HG03558 (cell line): ENCODE measurements around the gene IL24.
A peak's percentile ranks its signal among the peaks of the same experiment; 100 is the strongest.

Source experiments
- ATAC-seq: cut with Tn5 transposase; IDR thresholded peaks from one replicate; pipeline ENCODE4 v1.9.1; 2021; ENCODE audit warnings: moderate number of reproducible peaks; ENCODE audit not compliant: unreplicated experiment; ENCODE audit errors: extremely low read depth

The IL24 gene

DNA sequence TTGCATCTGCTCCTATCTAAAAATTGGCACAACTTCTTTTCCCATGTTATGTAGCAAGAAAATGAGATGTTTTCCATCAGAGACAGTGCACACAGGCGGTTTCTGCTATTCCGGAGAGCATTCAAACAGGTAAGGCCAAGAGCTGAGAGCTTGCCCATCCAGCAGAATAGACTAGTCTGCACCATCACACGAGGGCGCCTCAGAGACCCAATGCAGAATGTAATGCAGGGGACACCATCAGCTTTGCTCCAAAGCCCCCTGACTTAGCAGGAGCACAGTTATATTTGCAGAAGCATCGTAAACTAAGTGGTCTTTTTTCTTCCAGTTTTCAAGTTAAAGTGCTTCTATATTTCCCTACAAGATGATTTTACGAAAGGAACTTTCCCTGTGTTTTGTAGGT is 4.7 kb downstream of the IL24 start:
- no peak for ATAC-seq

DNA sequence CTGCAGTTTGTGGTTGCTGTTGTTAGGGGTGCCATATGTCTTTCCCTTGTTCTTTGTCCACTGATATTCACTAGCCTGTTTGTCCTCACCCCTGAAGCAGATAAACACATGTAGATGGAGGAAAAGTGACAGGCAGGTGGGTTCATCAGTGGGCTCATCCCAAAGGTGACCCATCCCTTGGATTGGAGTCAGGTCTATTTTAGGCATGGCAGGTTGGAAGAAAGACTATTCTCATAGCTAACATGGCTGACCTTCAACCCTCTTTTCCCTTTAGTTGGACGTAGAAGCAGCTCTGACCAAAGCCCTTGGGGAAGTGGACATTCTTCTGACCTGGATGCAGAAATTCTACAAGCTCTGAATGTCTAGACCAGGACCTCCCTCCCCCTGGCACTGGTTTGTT is 5.5 kb downstream of the IL24 start:
- ATAC-seq: no peak

DNA sequence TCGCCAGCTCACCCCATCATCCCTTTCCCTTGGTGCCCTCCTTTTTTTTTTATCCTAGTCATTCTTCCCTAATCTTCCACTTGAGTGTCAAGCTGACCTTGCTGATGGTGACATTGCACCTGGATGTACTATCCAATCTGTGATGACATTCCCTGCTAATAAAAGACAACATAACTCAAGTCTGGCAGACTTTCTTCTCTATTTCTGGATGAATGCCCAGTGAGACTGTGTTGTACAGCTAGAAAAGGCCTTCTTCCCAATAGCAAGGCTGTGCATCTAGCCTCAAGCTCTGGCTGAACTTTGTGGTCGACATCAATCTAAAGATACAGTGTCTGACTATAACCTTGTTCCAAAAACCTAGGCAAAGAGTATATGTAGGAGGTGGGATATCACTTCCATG is 6.4 kb downstream of the IL24 start:
- no peak for ATAC-seq

DNA sequence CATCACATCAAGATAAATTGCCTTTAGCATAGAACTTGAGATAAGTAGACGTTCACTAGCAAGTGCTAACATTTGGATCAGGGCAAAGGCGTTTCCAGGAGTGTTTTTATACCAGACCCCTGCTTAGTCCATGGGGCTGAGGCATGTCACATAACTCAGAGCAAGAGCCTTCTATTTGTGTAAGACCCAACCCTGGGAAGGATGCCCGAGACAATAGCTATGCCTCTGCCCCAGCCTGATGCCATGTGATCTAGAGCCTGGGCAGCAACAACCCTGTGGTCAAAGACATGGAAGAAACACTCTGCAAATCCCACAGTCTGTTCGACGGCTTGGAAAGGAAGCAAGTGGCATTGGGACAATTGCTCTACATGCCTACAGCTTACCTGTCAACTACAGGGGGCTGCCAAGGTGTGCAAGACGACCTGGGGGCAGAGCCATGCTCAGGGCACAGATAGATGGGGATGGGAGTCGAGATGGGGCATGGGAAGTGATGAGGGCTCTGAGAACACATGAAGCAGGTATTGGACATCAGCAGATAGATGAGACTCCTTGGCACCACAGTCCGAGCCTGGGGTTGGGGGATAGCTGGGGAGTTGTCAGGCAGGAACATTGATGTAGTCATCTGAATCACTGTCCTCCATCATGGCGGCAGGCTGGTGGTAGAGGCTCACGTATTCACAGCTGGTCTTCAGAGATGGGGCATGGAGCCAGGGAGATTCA is 7.3 kb downstream of the IL24 start:
- ATAC-seq: no peak

DNA sequence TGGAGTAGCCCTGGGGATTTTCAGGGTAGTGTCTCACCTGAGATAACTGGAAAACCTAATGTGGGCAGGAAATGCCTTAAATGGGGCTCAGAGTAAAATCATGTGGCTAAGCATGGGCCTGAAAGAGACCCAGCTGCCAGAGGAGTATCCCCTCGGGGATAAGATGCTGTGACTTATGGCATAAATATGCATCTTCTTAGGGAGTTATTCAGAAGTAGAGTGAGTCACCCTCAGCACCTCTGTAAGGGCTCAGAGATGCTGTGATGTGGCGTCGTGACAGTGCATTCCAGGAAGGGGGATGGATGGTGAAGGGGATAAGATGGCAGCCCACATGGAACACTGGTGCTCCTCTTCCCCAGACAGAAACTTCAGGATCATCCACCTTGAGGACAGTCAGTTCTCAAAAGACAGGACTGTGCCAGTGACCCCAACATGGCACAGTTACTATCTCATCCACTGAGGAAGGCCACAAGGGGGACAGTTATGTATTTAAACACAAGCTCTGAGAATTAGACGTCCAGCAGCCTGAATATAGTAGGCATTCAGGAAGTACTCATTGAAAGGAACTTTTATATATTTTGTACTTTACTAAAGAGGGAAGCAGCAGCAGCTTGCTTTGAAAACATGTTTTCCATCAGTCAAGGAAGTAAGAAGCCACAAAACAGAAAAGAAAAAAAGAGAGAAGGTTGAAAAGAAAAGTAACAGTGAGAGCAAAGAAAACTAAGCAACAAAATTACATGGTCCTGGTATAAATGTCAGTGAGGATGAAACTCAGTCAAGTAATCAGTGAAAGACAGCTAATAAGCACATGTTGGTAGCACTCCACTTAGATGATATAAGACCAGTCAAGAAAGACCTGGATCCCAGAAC is 8.3 kb downstream of the IL24 start:
- peak; percentile 39 for ATAC-seq

DNA sequence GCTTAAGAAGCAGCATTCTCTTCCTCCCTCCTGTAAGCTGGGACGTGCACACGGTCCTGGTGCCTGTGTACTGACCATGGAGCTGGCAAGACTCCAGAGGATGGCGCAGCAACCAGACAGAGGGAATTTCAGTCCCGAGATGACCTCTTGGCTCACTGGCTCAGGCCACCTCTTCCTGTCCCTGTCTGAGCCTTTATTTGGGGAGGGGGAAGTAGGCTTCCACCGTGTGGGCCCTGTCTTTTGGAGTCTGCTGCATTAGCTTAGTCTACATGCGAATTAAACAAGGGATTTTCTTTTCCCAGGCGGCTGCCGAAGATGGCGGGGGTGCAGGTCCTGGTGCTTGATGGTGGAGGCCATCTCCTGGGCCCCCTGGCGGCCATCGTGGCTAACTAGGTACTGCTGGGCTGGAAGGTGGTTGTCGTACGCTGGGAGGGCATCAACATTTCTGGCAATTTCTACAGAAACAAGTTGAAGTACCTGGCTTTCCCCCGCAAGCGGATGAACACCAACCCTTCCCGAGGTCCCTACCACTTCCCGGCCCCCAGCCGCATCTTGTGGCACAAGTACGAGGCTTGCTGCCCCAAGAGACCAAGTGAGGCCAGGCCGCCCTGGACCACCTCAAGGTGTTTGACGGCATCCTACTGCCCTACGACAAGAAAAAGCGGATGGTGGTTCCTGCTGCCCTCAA is 10.2 kb downstream of the IL24 start:
- no peak for ATAC-seq

DNA sequence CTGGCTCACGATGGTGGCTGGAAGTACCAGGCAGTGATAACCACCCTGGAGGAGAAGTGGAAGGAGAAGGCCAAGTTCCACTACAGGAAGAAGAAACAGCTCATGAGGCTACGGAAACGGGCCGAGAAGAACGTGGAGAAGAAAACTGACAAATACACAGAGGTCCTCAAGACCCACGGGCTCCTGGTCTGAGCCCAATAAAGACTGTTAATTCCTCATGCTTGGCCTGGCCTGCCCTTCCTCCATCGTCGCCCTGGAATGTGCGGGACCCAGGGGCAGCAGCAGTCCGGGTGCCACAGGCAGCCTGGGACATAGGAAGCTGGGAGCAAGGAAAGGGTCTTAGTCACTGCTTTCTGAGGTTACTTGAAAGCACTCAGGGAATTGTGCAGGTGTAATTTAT is 10.8 kb downstream of the IL24 start:
- ATAC-seq: no peak

DNA sequence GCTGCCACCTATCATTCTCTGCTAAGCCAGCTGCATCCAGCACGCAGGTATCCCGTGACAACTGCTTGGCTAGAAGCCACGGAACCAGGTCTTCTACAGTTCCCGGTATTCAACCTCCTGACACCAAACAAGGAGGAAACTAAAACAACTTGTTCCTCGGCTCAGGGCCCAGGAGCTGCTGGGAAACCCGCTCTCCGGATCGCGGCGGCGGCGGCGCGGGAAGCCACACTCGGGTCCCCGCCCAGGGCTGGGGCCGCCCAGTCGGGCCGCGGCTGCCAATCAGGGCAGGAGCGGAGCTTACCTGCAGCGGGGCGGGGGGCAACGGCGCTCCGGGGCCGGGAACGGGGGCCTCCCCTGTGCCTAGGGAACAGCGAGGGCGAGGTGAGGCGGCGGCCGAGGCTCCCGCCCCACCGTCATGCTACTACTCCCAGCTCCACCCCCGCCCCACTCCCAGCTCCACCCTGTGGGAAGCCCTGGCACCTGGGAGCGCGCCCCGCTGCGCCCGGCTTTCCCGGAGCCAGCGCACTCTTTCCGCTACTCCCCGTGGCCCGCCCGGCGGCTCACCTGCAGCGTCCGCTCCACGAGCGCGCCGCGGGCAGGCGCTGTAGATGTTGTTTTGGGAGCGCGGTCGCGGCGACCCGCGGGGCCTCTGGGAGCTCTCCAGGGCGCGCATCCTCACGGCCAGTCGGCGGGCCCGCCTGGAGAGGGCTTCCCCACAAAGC is 12.1 kb downstream of the IL24 start:
- no peak for ATAC-seq

DNA sequence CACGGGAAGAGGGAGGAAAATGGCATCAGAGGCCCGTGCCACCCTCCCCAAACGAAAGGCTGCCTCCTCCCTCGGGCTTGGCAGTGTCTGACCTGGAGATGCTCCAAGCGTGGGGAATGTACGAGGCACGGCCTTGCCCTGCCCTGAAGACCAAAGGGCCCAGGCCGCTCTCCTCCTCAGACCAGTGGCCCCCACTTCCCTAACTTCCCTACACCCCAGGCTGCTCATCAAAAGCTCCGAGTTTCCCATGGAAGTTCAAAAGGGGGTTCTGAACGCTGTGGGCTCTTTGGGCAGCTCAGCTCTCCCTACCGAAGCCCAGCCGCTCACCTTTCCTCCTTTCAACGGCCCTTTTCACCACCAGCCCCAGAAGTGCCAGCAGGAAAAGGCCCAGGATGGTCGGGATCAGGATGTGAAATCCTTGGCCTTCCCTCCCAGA is 12.7 kb downstream of the IL24 start:
- ATAC-seq: no peak

DNA sequence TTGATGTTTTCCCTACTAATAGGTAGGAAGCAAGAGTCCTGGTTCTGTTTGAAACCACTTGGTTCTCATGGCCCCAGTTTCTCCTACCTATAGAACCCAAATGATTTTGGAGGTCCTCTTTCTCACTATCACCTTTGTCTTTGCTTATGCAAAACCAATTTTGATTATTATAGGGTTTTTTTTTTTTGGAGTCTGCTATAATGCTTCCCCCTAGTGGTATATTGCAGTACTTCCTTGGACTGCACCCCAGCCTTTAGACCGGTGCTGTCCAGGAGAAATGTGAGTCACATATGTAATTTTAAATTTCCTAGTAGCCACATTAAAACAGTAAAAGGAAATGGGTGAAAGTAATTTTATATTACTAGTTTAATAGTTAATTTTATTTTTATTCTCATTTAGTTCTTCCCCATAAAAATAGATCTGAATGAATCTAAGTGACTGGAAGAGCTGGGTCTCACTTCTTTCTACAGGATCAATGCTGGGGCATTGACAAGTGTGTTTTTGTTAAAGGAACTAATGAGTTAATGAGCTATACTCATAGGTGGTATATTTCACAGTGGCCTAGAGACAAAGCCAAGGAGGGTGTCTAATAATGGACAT is 13.9 kb downstream of the IL24 start:
- ATAC-seq: no peak

DNA sequence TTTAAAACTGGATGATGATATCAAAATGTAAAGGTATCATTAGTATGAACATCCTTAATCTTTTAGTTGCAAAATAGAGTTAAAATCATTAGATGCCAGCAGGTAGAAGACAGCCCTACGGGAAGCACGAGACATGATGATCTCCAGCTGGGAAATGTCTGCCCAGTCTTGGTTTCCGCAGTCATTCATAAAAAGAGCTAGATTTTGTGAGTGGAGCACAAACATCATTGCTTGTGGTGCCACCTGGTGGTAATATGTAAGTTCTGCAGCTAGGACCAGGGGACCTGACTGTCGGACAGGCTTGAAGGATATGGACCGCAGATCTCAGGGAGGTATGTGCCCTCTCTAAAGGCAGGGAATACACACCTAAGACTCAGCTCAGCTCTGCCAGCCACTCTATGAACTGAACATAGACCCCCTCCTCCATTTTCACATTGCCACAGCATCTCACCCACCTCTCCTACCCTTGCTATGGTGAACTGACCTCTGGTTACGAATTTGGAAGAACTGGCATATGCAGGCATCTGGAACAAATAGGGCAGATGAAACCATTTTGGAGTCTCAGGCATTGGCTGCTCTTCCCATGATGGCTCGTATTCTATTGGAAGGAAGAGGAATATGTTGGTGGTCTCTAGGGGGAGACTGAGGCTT is 15.3 kb downstream of the IL24 start:
- ATAC-seq: no peak

DNA sequence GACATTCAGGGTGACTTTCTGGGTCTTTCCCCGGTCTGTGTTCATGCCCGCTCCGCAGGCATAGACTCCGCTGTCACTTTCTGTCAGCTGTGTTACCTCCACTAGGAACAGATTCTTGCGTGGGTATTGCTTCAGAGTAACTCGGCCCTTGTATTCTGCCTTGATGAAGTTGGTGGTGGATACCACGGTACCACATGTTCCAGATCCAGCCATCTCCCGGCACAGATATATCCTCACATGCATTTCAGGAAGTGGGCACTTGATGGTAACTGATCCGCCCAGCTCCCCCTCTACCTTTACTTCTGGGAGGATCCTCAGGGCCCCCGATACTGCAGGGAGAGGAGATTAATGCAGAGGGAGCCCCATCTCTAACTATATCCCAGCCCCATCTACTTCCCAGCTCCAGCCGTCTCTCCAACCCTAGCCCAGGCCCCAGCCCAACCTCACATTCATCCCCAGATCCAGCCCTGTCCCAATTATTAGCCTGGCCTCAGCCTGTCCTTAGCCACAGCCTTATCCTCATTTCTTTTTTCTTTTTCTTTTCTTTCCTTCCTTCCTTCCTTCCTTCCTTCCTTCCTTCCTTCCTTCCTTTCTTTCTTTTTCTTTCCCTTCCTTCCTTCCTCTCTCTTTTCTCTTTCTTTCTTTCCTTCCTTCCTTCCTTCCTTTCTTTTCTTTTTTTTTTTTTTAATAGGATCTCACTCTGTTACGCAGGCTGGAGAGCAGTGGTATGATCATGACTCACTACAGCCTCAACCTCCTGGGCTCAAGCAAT is 16.7 kb downstream of the IL24 start:
- no peak for ATAC-seq

DNA sequence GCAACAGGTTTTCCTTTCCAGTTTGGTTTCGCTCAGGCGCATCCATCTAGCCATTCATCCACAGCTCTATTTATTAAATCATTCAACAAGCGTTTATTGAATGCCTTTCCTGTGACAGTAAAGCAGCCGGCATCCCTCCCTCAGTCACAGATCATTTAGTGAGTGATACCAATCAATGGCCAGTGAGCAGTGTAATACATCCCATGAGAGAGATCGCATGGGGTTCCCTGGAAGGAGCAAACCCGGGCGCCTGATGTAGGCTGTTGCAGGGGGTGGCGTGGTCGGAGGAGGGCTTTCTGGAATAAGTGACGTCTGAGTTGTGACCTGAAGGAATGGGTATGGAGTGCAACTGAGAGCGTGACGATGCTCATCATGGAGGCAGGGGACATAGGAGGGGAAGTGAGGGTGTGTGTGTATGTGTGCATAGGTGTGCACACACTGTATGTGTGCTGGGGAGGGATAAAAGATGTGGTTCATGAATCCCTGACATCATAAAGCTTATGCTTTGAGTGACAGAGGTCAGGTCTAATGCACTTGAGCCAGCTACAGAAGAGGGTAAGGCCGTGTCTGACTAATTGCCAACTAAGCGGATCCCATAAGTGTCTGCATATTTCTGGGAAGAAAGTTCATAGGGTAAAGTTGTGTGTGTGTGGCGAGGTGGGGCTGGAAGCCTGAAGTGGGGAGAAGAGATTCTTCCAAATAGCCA is 17.9 kb downstream of the IL24 start:
- no peak for ATAC-seq

DNA sequence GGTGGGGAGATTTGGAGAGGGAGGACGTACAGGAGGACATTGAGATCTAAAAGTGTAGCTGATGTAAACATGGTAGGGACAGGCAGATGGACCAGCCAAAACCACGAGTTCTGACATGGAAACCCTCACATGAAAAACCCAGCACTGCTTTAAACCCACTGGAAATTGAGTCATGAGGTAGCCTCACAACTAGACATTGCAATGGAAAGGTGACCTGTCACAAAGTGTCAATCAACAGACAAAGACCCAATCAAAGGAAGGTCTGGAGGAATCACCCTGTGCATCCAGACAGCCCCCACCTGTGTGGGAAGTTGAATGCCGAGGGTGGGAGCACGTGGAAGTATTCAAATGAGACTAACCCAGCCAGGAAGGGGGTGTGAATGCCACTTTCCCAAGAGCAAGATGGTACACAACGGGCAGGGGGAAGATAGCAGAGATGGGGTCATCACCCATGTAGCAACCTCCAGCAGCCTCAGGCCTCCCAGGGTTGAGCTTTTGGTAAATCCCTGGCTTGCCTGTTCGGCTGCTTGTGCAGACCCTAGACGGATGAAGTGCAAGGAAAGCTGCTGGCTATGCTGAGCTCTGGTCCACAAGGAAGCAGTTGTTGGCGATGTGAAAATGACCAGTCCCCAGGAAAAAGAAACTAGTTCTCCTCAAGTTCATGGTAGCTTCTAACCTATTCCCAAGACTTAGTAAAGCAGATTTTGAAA is 18.9 kb downstream of the IL24 start:
- ATAC-seq: no peak

DNA sequence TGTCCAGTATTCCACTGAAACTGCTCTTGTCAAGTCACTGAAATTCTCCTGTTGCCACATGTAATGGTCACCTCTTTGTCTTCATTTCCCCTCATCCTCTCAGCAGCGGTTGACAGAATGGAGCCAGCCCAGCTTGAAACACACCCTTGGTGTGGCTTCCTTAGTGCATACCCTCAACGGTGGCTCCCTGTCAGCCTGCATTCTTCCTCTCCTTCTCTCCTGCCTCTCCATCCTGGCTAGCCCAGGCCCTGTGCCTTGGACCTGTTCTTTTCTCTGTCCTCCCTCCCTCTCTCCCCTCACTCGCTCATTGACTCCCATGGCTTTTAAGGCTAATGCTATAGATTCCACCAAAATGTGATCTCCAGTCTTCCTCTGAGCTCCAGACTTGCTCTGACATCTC is 20.8 kb downstream of the IL24 start:
- ATAC-seq: no peak

DNA sequence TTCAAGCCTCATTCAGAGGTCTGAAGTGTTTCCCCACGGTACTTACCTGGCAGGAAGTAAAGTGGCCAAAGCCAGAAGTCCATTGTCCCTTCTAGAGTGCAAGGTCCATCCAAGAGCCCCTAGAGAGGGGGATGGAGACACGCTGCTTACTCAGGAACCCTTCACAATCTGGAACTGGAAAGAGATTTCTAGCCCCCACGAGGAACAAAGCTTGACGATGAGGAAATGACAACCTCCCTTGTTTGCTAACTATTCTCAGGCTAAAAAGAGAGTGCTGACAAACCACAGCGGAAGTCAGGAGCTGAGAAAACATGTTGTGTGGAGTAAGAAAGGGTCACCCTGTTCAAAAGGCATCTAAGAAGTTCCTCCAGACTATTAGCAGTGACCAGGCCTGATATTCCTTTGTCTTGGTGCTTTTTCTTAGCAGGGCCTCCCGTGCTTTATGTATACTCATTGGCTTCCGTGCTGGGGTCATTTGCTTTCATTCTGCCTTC is 24.6 kb downstream of the IL24 start, which contains the start of gene FCMR:
Gene FCMR, minus strand, starts transcription at position 170 of the 494 bp plus-strand sequence. Its CDS starts 87 bp downstream, at position 83.
- ATAC-seq: no peak

DNA sequence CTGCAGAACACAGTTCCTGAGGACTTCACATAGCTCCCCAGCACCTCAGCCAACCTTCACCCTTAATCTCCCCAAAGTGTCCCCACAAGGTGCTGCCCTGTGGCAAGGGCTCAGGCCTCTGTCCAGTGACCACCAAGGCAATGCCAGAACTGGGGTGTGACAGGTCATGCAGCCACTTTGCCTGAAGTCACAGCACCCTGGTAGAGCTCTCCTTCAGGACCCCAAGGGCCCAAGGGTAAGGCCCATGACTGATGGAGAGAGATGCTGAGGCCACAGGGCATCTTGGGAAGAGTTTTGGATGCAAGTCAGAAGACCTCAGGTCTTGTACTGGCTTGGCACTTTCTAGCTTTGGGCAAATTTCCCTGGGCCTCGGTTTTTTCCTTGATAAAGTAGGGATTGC is 25.3 kb downstream of the IL24 start:
- ATAC-seq: no peak
